HG03103 (cell line): ENCODE results near the gene RPS6KC1.
A peak's percentile ranks its signal among the peaks of the same experiment; 100 is the strongest.
"Not testable (repeated sequence)": the region's sequence is repeated elsewhere in the genome, so short reads cannot be mapped to it uniquely, and the experiment has no call there.

Experiments
- ATAC-seq: cut with Tn5 transposase; IDR thresholded peaks from one replicate; pipeline ENCODE4 v1.9.1; 2021; ENCODE audit warnings: low read depth; ENCODE audit not compliant: unreplicated experiment

RPS6KC1 gene

DNA sequence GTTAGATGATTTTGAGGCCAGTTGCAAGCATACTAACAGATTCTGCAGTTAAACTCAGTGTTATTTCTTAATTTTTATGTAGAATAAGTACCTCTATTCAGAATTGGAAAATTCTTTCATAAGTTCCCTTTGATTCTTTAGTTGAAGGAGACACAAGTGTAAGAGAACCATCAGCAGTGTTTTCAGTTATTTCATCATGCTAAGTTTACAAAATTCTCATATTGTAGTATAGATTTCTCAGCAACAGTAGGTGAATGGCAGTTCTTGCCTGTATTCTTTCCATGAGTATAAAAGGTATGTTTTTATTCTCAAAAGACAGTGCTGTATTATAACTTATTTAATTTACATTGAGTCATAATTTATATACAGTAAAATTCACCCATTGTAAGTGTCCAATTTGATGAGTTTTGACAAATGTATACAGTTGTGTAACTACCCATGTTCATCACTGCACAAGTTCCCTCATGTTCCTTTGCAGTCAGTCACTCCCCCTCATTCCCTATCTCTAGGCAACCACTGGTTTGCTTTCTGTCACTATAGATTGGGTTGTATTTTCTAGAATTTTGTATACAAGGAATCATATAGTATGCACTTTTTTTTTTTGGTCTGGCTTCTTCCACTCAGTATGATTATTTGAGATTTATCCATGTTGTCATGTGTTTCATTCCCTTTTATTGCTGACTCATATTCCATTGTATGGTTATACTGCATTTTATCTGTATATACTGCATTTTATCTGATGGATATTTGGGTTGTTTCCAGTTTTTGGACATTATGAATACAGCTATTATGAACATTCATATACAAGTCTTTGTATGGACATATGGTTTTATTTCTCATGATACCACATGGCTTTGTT, 3.9 kb downstream of the RPS6KC1 start:
- no peak for ATAC-seq

GRCh38 chr1:213055767-213056166, 4.7 kb downstream of the RPS6KC1 start:
- ATAC-seq: no peak

- ATAC-seq: no peak
These were observed 6.4 kb downstream of the RPS6KC1 start for GRCh38 chr1:213057264-213058059.

- ATAC-seq: no peak
These were observed 9.8 kb downstream of the RPS6KC1 start for GRCh38 chr1:213060836-213061235.

- no peak for ATAC-seq
These were observed 10.2 kb downstream of the RPS6KC1 start for GRCh38 chr1:213061263-213061662.

GRCh38 chr1:213065800-213066199, 14.8 kb downstream of the RPS6KC1 start:
- no peak for ATAC-seq

DNA sequence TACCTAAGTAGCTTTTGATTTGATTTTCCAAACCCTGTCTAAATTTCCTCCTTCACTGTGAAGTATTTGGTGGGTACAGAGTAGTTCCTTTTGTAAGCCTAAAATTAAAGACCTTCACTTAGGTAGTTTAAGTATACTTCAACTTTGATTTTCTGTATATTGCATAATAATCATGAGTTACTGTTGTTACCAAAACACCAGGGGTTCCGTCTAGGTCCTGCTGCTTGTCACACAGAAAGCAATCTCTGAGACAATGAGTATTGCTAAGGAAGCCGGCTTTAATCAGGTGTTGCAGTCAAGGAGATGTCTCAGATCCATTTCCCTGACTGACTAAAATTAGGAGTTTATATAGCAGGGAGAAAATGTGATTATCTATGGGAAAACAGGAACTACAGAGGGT, 15.3 kb downstream of the RPS6KC1 start:
- ATAC-seq: no peak

DNA sequence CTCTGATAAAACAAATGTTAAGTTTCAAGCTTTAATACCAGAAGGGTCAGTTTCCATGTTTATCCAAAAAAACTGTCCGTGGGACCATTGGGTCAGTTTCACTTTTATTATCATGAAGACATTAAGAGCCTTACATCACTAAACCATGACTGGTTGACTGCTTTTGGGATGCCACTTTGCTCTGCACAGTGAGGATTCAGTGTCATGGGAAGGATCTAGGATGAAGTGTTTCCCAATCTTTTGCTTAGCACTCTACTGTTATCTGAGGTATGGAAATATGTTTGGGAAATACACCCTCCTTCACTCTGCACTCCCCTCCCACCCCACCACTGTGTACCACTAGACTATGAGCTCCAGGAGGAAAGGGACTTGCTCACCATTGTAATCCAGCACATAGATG, 16.3 kb downstream of the RPS6KC1 start:
- no peak for ATAC-seq

- ATAC-seq: peak; percentile 93
These were observed 19.4 kb downstream of the RPS6KC1 start for GRCh38 chr1:213070406-213070805.

GRCh38 chr1:213075725-213076124, 24.7 kb downstream of the RPS6KC1 start:
- peak; percentile 89 for ATAC-seq

- ATAC-seq: no peak
These were observed 31.5 kb downstream of the RPS6KC1 start for GRCh38 chr1:213082420-213083111.

- ATAC-seq: no peak
These were observed 32.0 kb downstream of the RPS6KC1 start for GRCh38 chr1:213083112-213083445.

DNA sequence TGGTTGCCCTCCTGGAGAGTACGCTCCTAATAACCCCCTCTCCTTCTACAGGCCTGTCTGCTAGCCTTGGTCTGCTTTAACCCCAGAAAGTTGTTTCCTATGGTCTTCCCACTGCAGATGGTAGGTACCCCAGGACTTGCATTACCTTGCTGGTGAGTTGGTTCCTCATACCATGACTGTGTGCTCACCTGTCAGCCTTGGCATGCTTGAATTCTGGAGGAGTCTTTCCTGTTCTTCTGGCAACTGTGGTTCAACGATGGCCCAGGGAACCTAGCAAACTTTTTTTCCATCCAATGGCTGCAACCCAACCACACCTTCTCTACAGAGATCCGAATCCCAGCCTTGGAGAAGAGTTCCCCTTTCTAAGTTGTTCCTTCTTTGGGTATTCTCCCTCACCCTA, 36.9 kb downstream of the RPS6KC1 start:
- ATAC-seq: no peak

DNA sequence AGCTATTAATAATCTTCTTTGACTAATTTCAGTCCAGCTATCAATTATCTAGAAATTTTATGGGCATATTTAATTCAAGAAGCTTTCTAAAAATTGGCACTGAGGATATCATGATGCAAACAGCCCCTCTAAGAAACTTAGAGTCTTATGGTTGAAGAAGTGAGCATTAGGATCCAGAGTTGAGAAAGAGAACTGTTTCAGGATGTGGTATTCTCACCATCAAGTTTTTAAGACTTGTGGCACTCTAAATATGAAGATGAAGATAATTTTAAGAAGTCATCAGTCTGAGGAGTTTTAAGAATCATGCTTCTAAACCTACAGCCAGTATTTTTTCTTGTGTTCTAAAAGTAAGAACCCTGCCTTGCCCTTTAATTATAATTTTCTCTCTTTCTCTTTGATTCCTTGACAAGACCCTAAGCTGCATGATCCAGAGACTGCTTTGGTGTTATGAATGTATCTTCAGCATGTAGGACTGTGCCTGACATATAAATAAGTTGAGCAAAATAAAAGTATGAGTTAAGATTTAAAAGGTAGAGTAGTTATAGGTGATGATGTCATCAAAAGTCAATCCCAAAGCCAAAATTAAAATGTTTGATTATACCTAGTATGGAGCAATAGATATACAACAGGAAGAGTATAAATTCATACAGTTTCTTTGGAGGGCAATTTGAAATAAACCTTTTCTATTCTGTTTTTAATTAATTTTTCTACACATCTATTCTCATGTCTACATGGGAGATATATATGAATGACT, 39.1 kb downstream of the RPS6KC1 start:
- ATAC-seq: no peak

DNA sequence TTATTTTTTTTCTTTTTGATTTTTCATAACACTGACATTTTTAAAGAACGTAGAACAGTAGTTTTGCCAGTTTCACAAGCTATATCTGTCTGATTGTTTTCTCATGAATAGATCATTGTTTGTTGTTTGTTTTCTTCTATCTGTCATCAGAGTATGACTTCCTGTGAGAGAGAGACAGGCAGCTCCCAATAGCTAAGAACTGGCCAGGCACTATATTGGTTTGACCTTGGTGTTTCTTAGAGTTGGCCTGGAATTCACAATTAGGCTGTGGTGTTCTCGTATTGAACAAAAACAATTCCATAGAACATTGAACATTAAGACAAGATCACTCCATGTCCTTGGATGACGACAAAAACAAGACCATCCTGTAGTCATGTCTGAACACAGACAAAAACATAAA, 43.4 kb downstream of the RPS6KC1 start:
- no peak for ATAC-seq

DNA sequence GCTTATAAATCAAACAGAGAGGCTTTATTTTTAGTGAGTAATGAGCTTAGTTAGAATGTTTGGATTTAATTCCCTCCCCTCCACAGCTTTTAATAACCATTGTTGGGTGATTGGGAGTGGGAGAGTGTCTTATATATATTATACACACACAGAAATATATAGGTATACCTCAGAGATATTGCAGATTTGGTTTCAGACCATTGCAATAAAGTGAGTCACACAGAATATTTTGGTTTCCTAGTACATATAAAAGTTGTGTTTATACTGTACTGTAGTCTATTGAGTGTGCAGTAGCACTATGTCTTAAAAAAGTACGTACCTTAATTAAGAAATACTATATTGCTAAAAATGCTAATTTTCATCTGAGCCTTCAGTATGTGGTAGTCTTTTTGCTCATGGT, 44.4 kb downstream of the RPS6KC1 start:
- ATAC-seq: no peak

- ATAC-seq: no peak
These were observed 48.8 kb downstream of the RPS6KC1 start for GRCh38 chr1:213099682-213100399.

DNA sequence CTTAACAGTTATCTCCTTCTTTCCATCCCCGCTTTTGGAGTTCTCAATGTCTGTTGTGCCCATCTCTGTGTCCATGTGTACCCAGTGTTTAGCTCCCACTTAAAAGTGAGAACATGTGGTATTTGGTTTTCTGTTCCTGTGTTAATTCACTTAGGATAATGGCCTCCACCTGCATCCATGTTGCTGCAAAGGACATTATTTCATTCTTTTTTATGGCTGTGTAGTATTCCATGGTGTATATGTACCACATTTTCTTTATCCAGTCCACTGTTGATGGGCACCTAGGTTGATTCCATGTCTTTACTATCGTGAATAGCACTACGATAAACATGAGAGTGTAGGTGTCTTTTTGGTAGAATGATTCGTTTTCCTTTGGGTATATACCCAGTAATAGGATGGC, 49.5 kb downstream of the RPS6KC1 start:
- ATAC-seq: not testable (repeated sequence)

DNA sequence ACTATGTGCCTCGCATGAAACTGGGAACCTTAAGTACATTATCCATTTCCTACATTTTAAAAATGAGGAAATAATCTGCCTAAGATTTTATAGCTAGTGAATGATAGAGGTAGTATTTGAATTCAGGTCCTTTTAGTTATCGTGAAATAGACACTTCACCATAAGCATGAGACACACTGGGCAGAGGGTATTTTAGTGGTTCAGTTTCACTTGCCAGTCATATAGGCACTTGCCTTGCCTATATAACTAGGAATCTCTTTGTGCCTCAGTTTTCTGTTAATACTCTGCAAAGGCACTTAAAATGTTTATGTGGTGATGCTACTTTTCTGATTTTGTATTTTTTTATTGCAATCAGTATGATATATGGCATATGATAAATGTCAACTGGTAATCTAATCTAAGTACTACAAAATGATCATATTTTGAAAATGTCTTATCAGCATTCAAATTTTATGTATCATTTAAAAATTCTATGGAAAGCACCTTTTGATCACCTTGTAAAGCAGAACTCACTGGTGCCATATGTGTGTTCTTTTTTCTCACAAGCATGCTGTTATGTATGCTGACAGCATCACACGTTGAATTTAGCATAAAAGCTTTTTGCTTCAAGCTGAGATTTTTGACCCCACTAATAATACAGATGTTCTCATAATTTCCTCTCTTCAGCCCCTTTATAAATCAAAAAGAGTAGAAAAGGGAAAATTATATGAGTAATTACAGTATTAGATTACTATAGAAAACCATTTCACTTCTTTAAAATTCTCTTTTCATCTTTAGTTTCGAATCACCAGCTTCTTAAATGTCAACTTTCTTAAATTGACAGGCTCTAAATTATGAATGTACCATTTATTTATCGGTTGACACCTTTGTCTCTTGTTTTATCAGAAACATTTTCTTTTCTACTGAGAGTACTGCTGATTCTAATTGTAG, 52.6 kb downstream of the RPS6KC1 start:
- no peak for ATAC-seq
